HEK293 (cell line): ENCODE results near the gene MX1.

Experiments used
- CTCF ChIA-PET: fragments of 350-600 bp; formaldehyde crosslinking; extraction: SDS; loops from one replicate; lab custom pipeline; 2021; ENCODE audit warnings: antibody characterized with exemption; lab: Yijun Ruan, JAX
- POLR2A ChIA-PET: fragments of 300-600 bp; formaldehyde crosslinking; extraction: SDS; loops from one replicate; lab custom pipeline; 2020; ENCODE audit warnings: antibody characterized with exemption, inconsistent platforms; lab: Yijun Ruan, JAX
- H3K27ac ChIP-seq: fragments of 200-500 bp; sonication (Bioruptor generic); 2 replicates; pipeline ENCODE4 v1.5.1; 2014; ENCODE audit warnings: low read depth, low read length, control low read depth, inconsistent platforms; ENCODE audit errors: extremely low read depth
- H3K36me3 ChIP-seq, 2 experiments: fragments of 200-500 bp in 1 of 2; sonication (Bioruptor generic) in 1 of 2; 1 replicate in 1 of 2; 2 replicates in 1 of 2; pipeline ENCODE4 v1.5.1; 2014 to 2017; ENCODE audit warnings: inconsistent platforms in 2 of 2, low read length in 2 of 2; ENCODE audit not compliant: control insufficient read depth in 2 of 2, insufficient read depth in 1 of 2
- H3K4me1 ChIP-seq: fragments of 200-500 bp; sonication (Bioruptor generic); 2 replicates; pipeline ENCODE4 v1.5.1; 2014; ENCODE audit warnings: mild to moderate bottlenecking, low read length, inconsistent platforms; ENCODE audit not compliant: control insufficient read depth, insufficient read depth
- H3K4me3 ChIP-seq: 2 replicates; pipeline ENCODE4 v1.5.1; 2011; ENCODE audit warnings: low read depth, mild to moderate bottlenecking, control low read depth, low read length, moderate library complexity
- H3K9me3 ChIP-seq: fragments of 200-500 bp; sonication (Bioruptor generic); 2 replicates; pipeline ENCODE4 v1.5.1; 2014; ENCODE audit warnings: low read depth, low read length, inconsistent platforms; ENCODE audit not compliant: control insufficient read depth, insufficient read depth
- KLF10 ChIP-seq: fragments of 450-650 bp; IDR thresholded peaks from 2 replicates; pipeline ENCODE4 v1.5.1; 2018; ENCODE audit warnings: missing biosample characterization, mild to moderate bottlenecking, missing genetic modification characterization
- KLF7 ChIP-seq: fragments of 450-650 bp; formaldehyde crosslinking; IDR thresholded peaks from 2 replicates; pipeline ENCODE4 v1.5.1; 2016; ENCODE audit warnings: missing biosample characterization, missing genetic modification characterization, borderline replicate concordance
- KLF9 ChIP-seq: fragments of 450-650 bp; formaldehyde crosslinking; IDR thresholded peaks from 2 replicates; pipeline ENCODE4 v1.5.1; 2016; ENCODE audit warnings: missing biosample characterization, missing genetic modification characterization, low read depth
- OSR2 ChIP-seq: fragments of 450-650 bp; formaldehyde crosslinking; IDR thresholded peaks from 2 replicates; pipeline ENCODE4 v1.5.1; 2016; ENCODE audit warnings: missing biosample characterization, missing genetic modification characterization
- SP3 ChIP-seq: fragments of 450-650 bp; formaldehyde crosslinking; IDR thresholded peaks from 2 replicates; pipeline ENCODE4 v1.5.1; 2016; ENCODE audit warnings: missing biosample characterization, missing genetic modification characterization
- ZBTB7A ChIP-seq: fragments of 450-650 bp; formaldehyde crosslinking; IDR thresholded peaks from 2 replicates; pipeline ENCODE4 v1.5.1; 2016; ENCODE audit warnings: low read depth, missing biosample characterization, missing genetic modification characterization
- ZBTB8A ChIP-seq: fragments of 450-650 bp; formaldehyde crosslinking; IDR thresholded peaks from 2 replicates; pipeline ENCODE4 v1.5.1; 2016; ENCODE audit warnings: missing biosample characterization, missing genetic modification characterization
- ZNF16 ChIP-seq: fragments of 450-650 bp; formaldehyde crosslinking; IDR thresholded peaks from 2 replicates; pipeline ENCODE4 v1.5.1; 2016; ENCODE audit warnings: low read depth, missing biosample characterization, missing genetic modification characterization
- ZNF175 ChIP-seq: fragments of 450-650 bp; formaldehyde crosslinking; IDR thresholded peaks from 2 replicates; pipeline ENCODE4 v1.5.1; 2016; ENCODE audit warnings: missing biosample characterization, missing genetic modification characterization
- ZNF221 ChIP-seq: fragments of 450-650 bp; formaldehyde crosslinking; IDR thresholded peaks from 2 replicates; pipeline ENCODE4 v1.5.1; 2017; ENCODE audit warnings: missing biosample characterization, missing genetic modification characterization, borderline replicate concordance
- ZNF274 ChIP-seq, 2 experiments: fragments of 200-500 bp in 1 of 2; fragments of 450-650 bp in 1 of 2; sonication (Bioruptor generic) in 1 of 2; formaldehyde crosslinking in 1 of 2; IDR thresholded peaks; 2 replicates each; pipeline versions ENCODE4 v1.5.1 to v1.6.1; 2014 to 2016; ENCODE audit warnings: borderline replicate concordance in 1 of 2, inconsistent platforms in 1 of 2, low read length in 1 of 2, missing biosample characterization in 1 of 2, missing genetic modification characterization in 1 of 2
- ZNF366 ChIP-seq: fragments of 450-650 bp; formaldehyde crosslinking; conservative IDR thresholded peaks from 2 replicates; pipeline ENCODE4 v1.5.1; 2016; ENCODE audit warnings: missing biosample characterization, missing genetic modification characterization
- ZNF433 ChIP-seq: fragments of 450-650 bp; formaldehyde crosslinking; IDR thresholded peaks from 2 replicates; pipeline ENCODE4 v1.5.1; 2016; ENCODE audit warnings: missing biosample characterization, missing genetic modification characterization, low read depth
- ZNF449 ChIP-seq: fragments of 450-650 bp; formaldehyde crosslinking; IDR thresholded peaks from 2 replicates; pipeline ENCODE4 v1.5.1; 2017; ENCODE audit warnings: missing biosample characterization, mild to moderate bottlenecking, missing genetic modification characterization, moderate library complexity
- ZNF626 ChIP-seq: fragments of 450-650 bp; sonication (Bioruptor Pico); formaldehyde crosslinking; IDR thresholded peaks from 2 replicates; pipeline ENCODE4 v1.5.1; 2018; ENCODE audit warnings: missing biosample characterization, missing genetic modification characterization, inconsistent platforms
- ZNF768 ChIP-seq: fragments of 450-650 bp; formaldehyde crosslinking; IDR thresholded peaks from 2 replicates; pipeline ENCODE4 v1.5.1; 2018; ENCODE audit warnings: missing biosample characterization, mild to moderate bottlenecking, missing genetic modification characterization
- ZNF777 ChIP-seq: fragments of 450-650 bp; formaldehyde crosslinking; IDR thresholded peaks from 2 replicates; pipeline ENCODE4 v1.5.1; 2017; ENCODE audit warnings: missing biosample characterization, missing genetic modification characterization, borderline replicate concordance
- TF ChIP-seq, protein P1 (sequence below): fragments of 450-650 bp; formaldehyde crosslinking; IDR thresholded peaks from 2 replicates; pipeline ENCODE4 v1.5.1; 2016; ENCODE audit warnings: missing biosample characterization, missing genetic modification characterization
- TF ChIP-seq, protein P2 (sequence below): fragments of 450-650 bp; formaldehyde crosslinking; IDR thresholded peaks from 2 replicates; pipeline ENCODE4 v1.5.1; 2016; ENCODE audit warnings: missing biosample characterization, missing genetic modification characterization
- TF ChIP-seq, protein P3 (sequence below): fragments of 450-650 bp; formaldehyde crosslinking; conservative IDR thresholded peaks from 2 replicates; pipeline ENCODE4 v1.5.1; 2016; ENCODE audit warnings: low read depth, missing biosample characterization, missing genetic modification characterization

Gene MX1

GRCh38 chr21:41499920-41500319, 73.9 kb downstream of the MX1 start:
- H3K9me3 ChIP-seq: no peaks in the 10 kb centered on the region
- H3K36me3 ChIP-seq: no peaks in the 10 kb centered on the region
- no peak overlapping the region for H3K4me3 ChIP-seq
- TF ChIP-seq ZNF366: no peak
- no peak for TF ChIP-seq ZBTB8A (tag by site-specific recombination)
- no peak for TF ChIP-seq KLF10 (tag by site-specific recombination)
- TF ChIP-seq ZNF449: no peak
- no peak for TF ChIP-seq ZNF777 (tag by site-specific recombination)
- no peak for TF ChIP-seq KLF7 (tag by site-specific recombination)
- TF ChIP-seq, protein P1, sequence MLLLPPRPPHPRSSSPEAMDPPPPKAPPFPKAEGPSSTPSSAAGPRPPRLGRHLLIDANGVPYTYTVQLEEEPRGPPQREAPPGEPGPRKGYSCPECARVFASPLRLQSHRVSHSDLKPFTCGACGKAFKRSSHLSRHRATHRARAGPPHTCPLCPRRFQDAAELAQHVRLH: no peak
- TF ChIP-seq ZNF626 (tag by site-specific recombination): no peak
- TF ChIP-seq, protein P2, sequence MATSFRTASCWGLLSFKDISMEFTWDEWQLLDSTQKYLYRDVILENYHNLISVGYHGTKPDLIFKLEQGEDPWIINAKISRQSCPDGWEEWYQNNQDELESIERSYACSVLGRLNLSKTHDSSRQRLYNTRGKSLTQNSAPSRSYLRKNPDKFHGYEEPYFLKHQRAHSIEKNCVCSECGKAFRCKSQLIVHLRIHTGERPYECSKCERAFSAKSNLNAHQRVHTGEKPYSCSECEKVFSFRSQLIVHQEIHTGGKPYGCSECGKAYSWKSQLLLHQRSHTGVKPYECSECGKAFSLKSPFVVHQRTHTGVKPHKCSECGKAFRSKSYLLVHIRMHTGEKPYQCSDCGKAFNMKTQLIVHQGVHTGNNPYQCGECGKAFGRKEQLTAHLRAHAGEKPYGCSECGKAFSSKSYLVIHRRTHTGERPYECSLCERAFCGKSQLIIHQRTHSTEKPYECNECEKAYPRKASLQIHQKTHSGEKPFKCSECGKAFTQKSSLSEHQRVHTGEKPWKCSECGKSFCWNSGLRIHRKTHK (tag by site-specific recombination): no peak
- no peak for TF ChIP-seq OSR2 (tag by site-specific recombination)
- no peak for TF ChIP-seq ZNF221 (tag by site-specific recombination)
- TF ChIP-seq, protein P3, sequence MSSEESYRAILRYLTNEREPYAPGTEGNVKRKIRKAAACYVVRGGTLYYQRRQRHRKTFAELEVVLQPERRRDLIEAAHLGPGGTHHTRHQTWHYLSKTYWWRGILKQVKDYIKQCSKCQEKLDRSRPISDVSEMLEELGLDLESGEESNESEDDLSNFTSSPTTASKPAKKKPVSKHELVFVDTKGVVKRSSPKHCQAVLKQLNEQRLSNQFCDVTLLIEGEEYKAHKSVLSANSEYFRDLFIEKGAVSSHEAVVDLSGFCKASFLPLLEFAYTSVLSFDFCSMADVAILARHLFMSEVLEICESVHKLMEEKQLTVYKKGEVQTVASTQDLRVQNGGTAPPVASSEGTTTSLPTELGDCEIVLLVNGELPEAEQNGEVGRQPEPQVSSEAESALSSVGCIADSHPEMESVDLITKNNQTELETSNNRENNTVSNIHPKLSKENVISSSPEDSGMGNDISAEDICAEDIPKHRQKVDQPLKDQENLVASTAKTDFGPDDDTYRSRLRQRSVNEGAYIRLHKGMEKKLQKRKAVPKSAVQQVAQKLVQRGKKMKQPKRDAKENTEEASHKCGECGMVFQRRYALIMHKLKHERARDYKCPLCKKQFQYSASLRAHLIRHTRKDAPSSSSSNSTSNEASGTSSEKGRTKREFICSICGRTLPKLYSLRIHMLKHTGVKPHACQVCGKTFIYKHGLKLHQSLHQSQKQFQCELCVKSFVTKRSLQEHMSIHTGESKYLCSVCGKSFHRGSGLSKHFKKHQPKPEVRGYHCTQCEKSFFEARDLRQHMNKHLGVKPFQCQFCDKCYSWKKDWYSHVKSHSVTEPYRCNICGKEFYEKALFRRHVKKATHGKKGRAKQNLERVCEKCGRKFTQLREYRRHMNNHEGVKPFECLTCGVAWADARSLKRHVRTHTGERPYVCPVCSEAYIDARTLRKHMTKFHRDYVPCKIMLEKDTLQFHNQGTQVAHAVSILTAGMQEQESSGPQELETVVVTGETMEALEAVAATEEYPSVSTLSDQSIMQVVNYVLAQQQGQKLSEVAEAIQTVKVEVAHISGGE (tag by site-specific recombination): no peak
- no peak for TF ChIP-seq ZBTB7A
- TF ChIP-seq KLF9 (tag by site-specific recombination): no peak
- no peak for TF ChIP-seq SP3 (tag by site-specific recombination)
- no peak for TF ChIP-seq ZNF433
- TF ChIP-seq, all 188 proteins: peak for 0
- Histone ChIP-seq H3K4me1 (no peaks in the 10 kb centered on the region), H3K27ac (no peak overlapping the region)
- CTCF ChIA-PET: interaction anchor here (0.6 to 1.8 kb wide), 2 partner anchors 217 to 1018 kb away, joined by 4 read pairs; no protein-coding TSS in a partner anchor
- POLR2A ChIA-PET: no interaction called here

DNA sequence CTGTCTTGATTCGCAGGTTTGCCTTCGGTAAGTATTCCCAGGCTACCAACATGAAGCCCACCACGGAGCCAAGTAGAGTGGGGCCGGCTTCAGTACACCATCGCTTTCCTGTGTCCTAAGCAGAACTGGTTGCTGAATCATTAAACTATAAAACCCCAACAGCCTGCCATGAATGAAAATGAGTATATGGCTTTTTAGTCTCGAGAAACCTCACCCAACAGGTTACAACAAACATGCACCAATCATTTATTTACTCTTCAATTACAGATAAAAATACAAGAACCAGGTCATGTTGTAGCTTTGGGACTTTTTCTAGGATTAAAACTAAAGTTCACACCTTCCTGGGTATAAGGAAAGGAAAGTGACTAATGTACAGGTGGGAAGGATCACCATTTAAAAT, 74.3 kb downstream of the MX1 start:
- no peak overlapping the region for H3K4me3 ChIP-seq
- no peaks in the 10 kb centered on the region for H3K9me3 ChIP-seq
- no peak overlapping the region for H3K27ac ChIP-seq
- ChIA-PET CTCF (interaction anchor here (0.6 to 1.8 kb wide), 2 partner anchors 217 to 1018 kb away, joined by 4 read pairs; no protein-coding TSS in a partner anchor), POLR2A (no interaction called here)
- H3K4me1 ChIP-seq: no peaks in the 10 kb centered on the region
- H3K36me3 ChIP-seq: no peaks in the 10 kb centered on the region
- TF ChIP-seq ZNF768 (no peak), ZNF175 (tag by site-specific recombination) (no peak), ZNF16 (no peak), ZNF274 (IDR thresholded peaks at IDR 0.05; ENCODE audit: low read length) (no peak), ZNF274 (tag by site-specific recombination; IDR thresholded peaks at IDR 0.05; ENCODE audit: borderline replicate concordance) (no peak)
- TF ChIP-seq, all 188 proteins: peak for 0
